GM13976 (cell line): ENCODE measurements around the gene EPHB4.
A peak's percentile ranks its signal among the peaks of the same experiment; 100 is the strongest.
"Not testable (repeated sequence)": the region's sequence is repeated elsewhere in the genome, so short reads cannot be mapped to it uniquely, and the experiment has no call there.

Source experiments
- DNase-seq: peaks from one replicate; pipeline ENCODE4 v3.0.0; 2012; ENCODE audit warnings: low spot score
- CTCF ChIP-seq: IDR thresholded peaks from 2 replicates; pipeline ENCODE4 v1.5.1; 2012; ENCODE audit warnings: borderline replicate concordance, mild to moderate bottlenecking; ENCODE audit not compliant: insufficient read depth; ENCODE audit errors: extremely low read depth, missing control alignments, control extremely low read depth
- in situ Hi-C: fragments of 300-500 bp; cut with MboI; formaldehyde crosslinking; loops from one replicate; pipeline ENCODE4 v1.12.0; 2022; ENCODE audit warnings: low sequenced_read_pairs, mixed read lengths, inconsistent platforms; ENCODE audit not compliant: unreplicated experiment

EPHB4 gene

GRCh38 chr7:100812729-100813128 lies 14.6 kb downstream of the EPHB4 start:
- in situ Hi-C loops, result no loop called here
- TF ChIP-seq CTCF, result no peak

GRCh38 chr7:100811480-100811879 lies 15.8 kb downstream of the EPHB4 start:
- in situ Hi-C loops, result no loop called here
- no peak for TF ChIP-seq CTCF
- DNase-seq, result no peak

More at GRCh38 chr7:100812729-100813128, 14.6 kb downstream of the EPHB4 start:
- no peak for DNase-seq

- TF ChIP-seq CTCF, result no peak
- in situ Hi-C loops, result no loop called here
- no peak for DNase-seq
Measured at GRCh38 chr7:100808354-100808875, 18.9 kb downstream of the EPHB4 start.

- in situ Hi-C loops, DNase-seq: not testable (repeated sequence)
Measured at GRCh38 chr7:100806883-100807282, 20.4 kb downstream of the EPHB4 start.

GRCh38 chr7:100806276-100806675 lies 21.0 kb downstream of the EPHB4 start:
- TF ChIP-seq CTCF, result no peak
- in situ Hi-C loops, result no loop called here
- DNase-seq, result no peak

- in situ Hi-C loops, result no loop called here
- no peak for TF ChIP-seq CTCF
- DNase-seq, result no peak
Measured at GRCh38 chr7:100804681-100805431, 22.5 kb downstream of the EPHB4 start.

- in situ Hi-C loops, result no loop called here
- peak; percentile 95 for DNase-seq
Measured at GRCh38 chr7:100803398-100804161, 23.7 kb downstream of the EPHB4 start.

More at GRCh38 chr7:100803398-100804161, 23.7 kb downstream of the EPHB4 start:
- TF ChIP-seq CTCF, result no peak
